ES-I3 (cell line): ENCODE results near the gene TMEM40.

Experiments used
- H3K36me3 ChIP-seq: 2 replicates; pipeline ENCODE4 v1.6.1; 2013; ENCODE audit warnings: mild to moderate bottlenecking, low read length, control low read depth, moderate library complexity; ENCODE audit not compliant: insufficient read depth
- H3K4me1 ChIP-seq: 2 replicates; pipeline ENCODE4 v1.6.1; 2013; ENCODE audit warnings: mild to moderate bottlenecking, control low read depth, low read length; ENCODE audit not compliant: insufficient read depth
- H3K9ac ChIP-seq: 2 replicates; pipeline ENCODE4 v1.6.1; 2013; ENCODE audit warnings: low read depth, mild to moderate bottlenecking, low read length, moderate library complexity
- H3K9me3 ChIP-seq: 2 replicates; pipeline ENCODE4 v1.6.1; 2013; ENCODE audit warnings: mild to moderate bottlenecking, low read length, moderate library complexity; ENCODE audit not compliant: control insufficient read depth, insufficient read depth

The TMEM40 gene

GRCh38 chr3:12759097-12759679 lies at the start of gene TMEM40:
Gene TMEM40, minus strand, starts transcription at chr3:12759259. Its CDS starts 9,427 bp downstream, at chr3:12749832.
- Histone ChIP-seq H3K36me3 (no peaks in the 10 kb centered on the region), H3K4me1 (peaks cover 33% of the 10 kb centered on the region), H3K9ac (peak within 1 kb of the TSS; percentile 24; the same call in 1 of the 2 replicates), H3K9me3 (no peaks in the 10 kb centered on the region)

- H3K9ac ChIP-seq = no peak overlapping the region
- H3K36me3 ChIP-seq = no peaks in the 10 kb centered on the region; the same call in 1 of the 2 replicates
- no peaks in the 10 kb centered on the region for H3K9me3 ChIP-seq
- peaks cover 8% of the 10 kb centered on the region for H3K4me1 ChIP-seq
Observed at GRCh38 chr3:12808587-12808986, 49.5 kb upstream of the TMEM40 start.

GRCh38 chr3:12807601-12808359 lies 48.7 kb upstream of the TMEM40 start:
- Histone ChIP-seq H3K9me3 (no peaks in the 10 kb centered on the region), H3K36me3 (no peaks in the 10 kb centered on the region; the same call in 1 of the 2 replicates), H3K9ac (no peak overlapping the region), H3K4me1 (peaks cover 8% of the 10 kb centered on the region)

- Histone ChIP-seq H3K4me1 (peaks cover 8% of the 10 kb centered on the region), H3K9ac (no peak overlapping the region), H3K36me3 (no peaks in the 10 kb centered on the region; the same call in 1 of the 2 replicates), H3K9me3 (no peaks in the 10 kb centered on the region)
Observed at GRCh38 chr3:12807066-12807465, 48.0 kb upstream of the TMEM40 start.

GRCh38 chr3:12803371-12803770 lies 44.3 kb upstream of the TMEM40 start:
- Histone ChIP-seq H3K36me3 (no peaks in the 10 kb centered on the region; the same call in 1 of the 2 replicates), H3K9ac (no peak overlapping the region), H3K4me1 (no peaks in the 10 kb centered on the region), H3K9me3 (no peaks in the 10 kb centered on the region)

- H3K4me1 ChIP-seq = peaks cover 3% of the 10 kb centered on the region; the same call in 1 of the 2 replicates
- H3K36me3 ChIP-seq = no peaks in the 10 kb centered on the region
- H3K9ac ChIP-seq = no peak overlapping the region
- H3K9me3 ChIP-seq = no peaks in the 10 kb centered on the region
Observed at GRCh38 chr3:12799525-12800440, 40.7 kb upstream of the TMEM40 start.

GRCh38 chr3:12798559-12799179 lies 39.6 kb upstream of the TMEM40 start:
- Histone ChIP-seq H3K36me3 (no peaks in the 10 kb centered on the region), H3K4me1 (peaks cover 3% of the 10 kb centered on the region; the same call in 1 of the 2 replicates), H3K9me3 (no peaks in the 10 kb centered on the region), H3K9ac (no peak overlapping the region)

- Histone ChIP-seq H3K4me1 (peaks cover 3% of the 10 kb centered on the region; the same call in 1 of the 2 replicates), H3K9me3 (no peaks in the 10 kb centered on the region), H3K9ac (no peak overlapping the region), H3K36me3 (no peaks in the 10 kb centered on the region)
Observed at GRCh38 chr3:12797892-12798558, 39.0 kb upstream of the TMEM40 start.

- Histone ChIP-seq H3K9ac (peak overlapping the region; percentile 72; the same call in 1 of the 2 replicates), H3K4me1 (peaks cover 3% of the 10 kb centered on the region; the same call in 1 of the 2 replicates), H3K9me3 (no peaks in the 10 kb centered on the region), H3K36me3 (no peaks in the 10 kb centered on the region)
Observed at GRCh38 chr3:12797124-12797891, 38.2 kb upstream of the TMEM40 start.

GRCh38 chr3:12796171-12797123 lies 37.4 kb upstream of the TMEM40 start, which contains the start of gene CAND2:
Gene CAND2, plus strand, starts transcription at chr3:12796680. Its CDS starts 41 bp downstream, at chr3:12796721.
- Histone ChIP-seq H3K9ac (peak within 1 kb of the TSS; percentile 72), H3K9me3 (no peaks in the 10 kb centered on the region), H3K36me3 (no peaks in the 10 kb centered on the region), H3K4me1 (peaks cover 3% of the 10 kb centered on the region; the same call in 1 of the 2 replicates)

GRCh38 chr3:12793701-12794100 lies 34.6 kb upstream of the TMEM40 start:
- no peaks in the 10 kb centered on the region for H3K36me3 ChIP-seq
- no peak overlapping the region for H3K9ac ChIP-seq
- no peaks in the 10 kb centered on the region for H3K9me3 ChIP-seq
- H3K4me1 ChIP-seq = peaks cover 3% of the 10 kb centered on the region; the same call in 1 of the 2 replicates

- Histone ChIP-seq H3K9me3 (no peaks in the 10 kb centered on the region), H3K9ac (no peak overlapping the region), H3K36me3 (no peaks in the 10 kb centered on the region), H3K4me1 (no peaks in the 10 kb centered on the region)
Observed at GRCh38 chr3:12791430-12791829, 32.4 kb upstream of the TMEM40 start.
